GM12891 (cell line): Measurements from ENCODE around the gene IQCH.

Experiments used
- DNase-seq: peaks from one replicate; pipeline ENCODE4 v3.0.0; 2011; ENCODE audit warnings: low spot score; ENCODE audit not compliant: insufficient read length
- FAIRE-seq: peaks from 2 replicates; lab custom pipeline; 2011; peaks lifted over from hg19 to GRCh38; lab: Jason Lieb, UNC
- PAX5 ChIP-seq: IDR thresholded peaks from 2 replicates; pipeline ENCODE4 v1.6.1; 2011; ENCODE audit warnings: low read length, moderate library complexity, mild to moderate bottlenecking; ENCODE audit not compliant: insufficient read depth, severe bottlenecking
- POLR2A ChIP-seq: IDR thresholded peaks from 2 replicates; pipeline ENCODE4 v1.6.1; 2011; ENCODE audit warnings: low read depth, low read length, control low read depth
- POLR2AphosphoS5 ChIP-seq: IDR thresholded peaks from 2 replicates; pipeline ENCODE4 v1.6.1; 2011; ENCODE audit warnings: low read depth, low read length, control low read depth
- POU2F2 ChIP-seq: IDR thresholded peaks from 2 replicates; pipeline ENCODE4 v1.6.1; 2011; ENCODE audit warnings: low read depth, mild to moderate bottlenecking, control low read depth, low read length, moderate library complexity
- SPI1 ChIP-seq: IDR thresholded peaks from 2 replicates; pipeline ENCODE4 v1.6.1; 2011; ENCODE audit warnings: low read depth, low read length, control low read depth
- TAF1 ChIP-seq: IDR thresholded peaks from 2 replicates; pipeline ENCODE4 v1.6.1; 2011; ENCODE audit warnings: low read depth, low read length, control low read depth

Gene IQCH

GRCh38 chr15:67384761-67385160, 130.2 kb downstream of the IQCH start:
- FAIRE-seq = no peak
- TF ChIP-seq POLR2A (no peak), POU2F2 (no peak), SPI1 (no peak), POLR2AphosphoS5 (no peak), PAX5 (no peak), TAF1 (no peak)
- no peak for DNase-seq

- TF ChIP-seq POLR2A (no peak), POU2F2 (no peak), POLR2AphosphoS5 (no peak), SPI1 (no peak), PAX5 (no peak), TAF1 (no peak)
- DNase-seq (no peak), FAIRE-seq (no peak)
Observed at GRCh38 chr15:67385971-67386370, 131.4 kb downstream of the IQCH start.

DNA sequence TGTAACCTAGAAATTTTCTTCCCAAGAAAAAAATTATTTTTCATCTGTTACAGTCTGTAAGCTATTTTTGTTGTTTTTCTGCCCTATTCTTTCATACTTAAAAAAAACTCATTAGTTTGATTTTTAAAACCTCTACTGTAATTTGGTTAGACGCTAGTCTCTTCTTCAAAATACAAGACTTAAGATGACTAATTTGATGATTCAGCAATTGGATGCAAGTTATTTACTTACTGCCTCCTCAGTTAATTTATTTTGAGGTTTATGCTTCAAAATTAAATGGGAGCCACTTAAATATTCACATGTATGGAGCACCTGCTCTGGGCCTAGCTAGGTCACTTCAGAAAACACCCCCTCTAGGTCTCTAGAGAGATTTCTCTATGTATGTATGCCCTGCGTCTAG, 132.4 kb downstream of the IQCH start:
- TF ChIP-seq POLR2A (no peak), POLR2AphosphoS5 (no peak), SPI1 (no peak), TAF1 (no peak), PAX5 (no peak), POU2F2 (no peak)
- FAIRE-seq = no peak
- no peak for DNase-seq

GRCh38 chr15:67389975-67390374, 135.4 kb downstream of the IQCH start:
- no peak for TF ChIP-seq PAX5
- no peak for TF ChIP-seq POLR2A
- no peak for TF ChIP-seq POLR2AphosphoS5
- TF ChIP-seq POU2F2 = no peak
- TF ChIP-seq SPI1 = no peak
- TF ChIP-seq TAF1 = no peak
- FAIRE-seq (no peak), DNase-seq (no peak)

DNA sequence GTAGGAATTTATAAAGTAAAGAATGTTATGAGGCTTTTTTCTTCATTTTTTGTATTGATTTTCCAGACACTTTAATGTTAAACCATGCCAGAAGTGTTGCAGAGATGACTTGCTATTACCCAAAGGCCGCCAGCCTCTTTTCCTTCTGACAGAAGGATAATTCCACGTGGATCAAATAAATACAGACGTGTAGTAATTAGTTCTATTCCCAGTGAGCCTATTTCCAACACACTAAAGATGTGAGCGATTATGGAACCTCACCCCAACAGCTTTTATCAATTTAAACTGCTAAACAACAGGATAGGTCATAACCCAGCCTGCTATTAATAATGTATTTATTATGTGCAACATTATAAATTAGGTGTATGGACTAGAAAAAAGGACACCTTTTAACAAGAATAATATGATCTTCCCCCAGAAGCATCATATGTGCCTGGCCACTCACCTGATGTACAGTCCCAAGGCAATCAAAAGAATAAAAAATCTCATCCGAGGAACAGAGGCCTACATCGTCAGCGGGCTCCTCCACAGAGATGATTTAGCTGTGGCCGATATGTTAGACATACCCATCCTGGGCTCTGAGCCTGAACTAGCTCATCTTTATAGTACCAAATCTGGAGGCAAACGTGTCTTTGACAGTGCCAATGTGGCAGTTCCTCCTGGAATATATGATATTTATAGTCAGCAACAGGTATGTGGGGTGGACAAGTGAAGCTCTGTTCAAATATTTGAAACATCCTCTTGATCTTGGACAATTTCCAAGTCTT, 140.5 kb downstream of the IQCH start:
- TF ChIP-seq SPI1 = no peak
- no peak for TF ChIP-seq POLR2AphosphoS5
- TF ChIP-seq POU2F2 = no peak
- no peak for TF ChIP-seq TAF1
- no peak for TF ChIP-seq PAX5
- no peak for TF ChIP-seq POLR2A
- no peak for FAIRE-seq
- DNase-seq = no peak

GRCh38 chr15:67396114-67396513, 141.5 kb downstream of the IQCH start:
- TF ChIP-seq POLR2A (no peak), TAF1 (no peak), POLR2AphosphoS5 (no peak), SPI1 (no peak), PAX5 (no peak), POU2F2 (no peak)
- FAIRE-seq = no peak
- no peak for DNase-seq

GRCh38 chr15:67397139-67397538, 142.6 kb downstream of the IQCH start:
- no peak for TF ChIP-seq POU2F2
- TF ChIP-seq POLR2AphosphoS5 = no peak
- no peak for TF ChIP-seq PAX5
- no peak for TF ChIP-seq SPI1
- no peak for TF ChIP-seq TAF1
- TF ChIP-seq POLR2A = no peak
- no peak for DNase-seq
- no peak for FAIRE-seq

DNA sequence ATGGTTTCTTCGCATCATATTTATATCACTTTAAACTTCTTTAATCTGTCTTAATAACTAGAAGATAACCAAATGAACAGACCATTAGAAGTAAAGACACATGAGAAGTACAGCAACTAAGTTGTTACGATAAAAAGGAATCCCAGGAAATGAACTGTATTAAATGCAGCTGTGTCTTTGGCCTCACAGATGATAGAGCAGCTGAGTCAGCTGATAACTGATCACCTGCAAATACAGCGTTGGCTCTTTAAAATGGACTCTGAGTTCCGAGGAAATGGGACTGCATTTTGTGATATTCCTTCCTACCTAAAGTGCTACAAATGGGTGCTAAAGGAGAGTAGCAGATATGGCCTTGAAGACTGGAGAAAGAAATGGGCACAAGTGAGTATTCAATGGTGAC, 145.3 kb downstream of the IQCH start:
- TF ChIP-seq POLR2A (no peak), PAX5 (no peak), POLR2AphosphoS5 (no peak), SPI1 (no peak), TAF1 (no peak), POU2F2 (no peak)
- DNase-seq (no peak), FAIRE-seq (no peak)

DNA sequence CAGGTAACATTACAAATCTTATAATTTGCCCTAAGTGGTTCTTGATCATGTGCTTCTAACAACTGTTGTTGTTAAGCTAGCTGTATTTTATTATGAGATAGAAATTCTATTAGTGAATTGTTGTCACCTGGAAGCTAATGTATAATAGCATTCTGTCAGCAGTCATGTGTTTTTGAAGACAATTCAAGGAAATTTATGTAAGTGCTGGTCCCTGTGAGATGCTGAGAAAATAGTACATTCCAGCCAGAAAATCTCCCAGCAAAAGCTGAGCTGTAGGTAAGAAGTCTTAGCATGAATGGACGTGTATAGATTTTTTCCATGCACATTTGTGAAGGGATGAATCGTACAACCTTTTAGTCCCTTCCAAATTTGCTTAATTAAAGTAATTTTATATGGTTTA, 146.3 kb downstream of the IQCH start:
- DNase-seq (no peak), FAIRE-seq (no peak)
- TF ChIP-seq POLR2A (no peak), TAF1 (no peak), PAX5 (no peak), POU2F2 (no peak), SPI1 (no peak), POLR2AphosphoS5 (no peak)

GRCh38 chr15:67401336-67401735, 146.8 kb downstream of the IQCH start:
- DNase-seq = no peak
- TF ChIP-seq SPI1 (no peak), POLR2A (no peak), POLR2AphosphoS5 (no peak), PAX5 (no peak), POU2F2 (no peak), TAF1 (no peak)
- FAIRE-seq = no peak
